Measurements from ENCODE around the gene ZNF287. TPM values are rescaled to one million over a fixed set of nuclear protein-coding genes. Genes with fewer than 3 reads are reported as not detected.
A peak's percentile ranks its signal among the peaks of the same experiment; 100 is the strongest.

The ZNF287 gene
- total and polyA plus RNA-seq, 2 donors (not counting 1 experiment from before 2014, with no cell fraction given) = 6.6 to 6.7 TPM

DNA sequence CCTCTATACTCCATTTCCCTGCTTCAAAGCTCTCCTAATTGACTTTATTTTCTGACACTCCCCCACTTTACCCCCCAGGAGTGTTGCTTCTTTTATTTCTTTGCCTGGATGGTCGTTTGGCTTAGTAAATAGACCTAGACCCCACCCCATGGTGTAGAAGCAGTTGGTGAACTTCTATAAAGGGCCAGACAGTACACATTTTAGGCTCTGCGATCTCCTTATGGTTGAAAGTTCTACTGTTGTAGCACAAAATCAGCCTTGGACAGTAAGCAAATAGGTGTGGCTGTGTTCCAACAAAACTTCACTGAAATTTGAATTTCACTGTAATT, 31.9 kb downstream of the ZNF287 start:
- no peak overlapping the region for H2AFZ ChIP-seq (ENCODE audit: low read length)
- peaks cover 2% of the 10 kb centered on the region for H3K4me1 ChIP-seq (ENCODE audit: control insufficient read depth, extremely low read depth, insufficient read depth, low read length)
- H4K20me1 ChIP-seq (ENCODE audit: control insufficient read depth, extremely low read depth, insufficient read depth, low read length) = no peaks in the 10 kb centered on the region
- H3K9me3 ChIP-seq (ENCODE audit: control insufficient read depth, insufficient read depth, low read depth, low read length) = no peaks in the 10 kb centered on the region
- H3K36me3 ChIP-seq (ENCODE audit: control insufficient read depth, insufficient read depth, low read length) = no peaks in the 10 kb centered on the region
- no peak overlapping the region for H3K27ac ChIP-seq (ENCODE audit: insufficient read depth, low read length)
- TF ChIP-seq CTCF (conservative IDR thresholded peaks at IDR 0.05 in 1 of 2, IDR thresholded peaks at IDR 0.05 in 1 of 2; ENCODE audit: low read depth in 1 of 2, low read length in 2 of 2) = no peak
- TF ChIP-seq EZH2 (IDR thresholded peaks at IDR 0.05; ENCODE audit: low read length, missing control alignments) = no peak
- no peaks in the 10 kb centered on the region for H3K79me2 ChIP-seq (ENCODE audit: control insufficient read depth, insufficient read depth, low read length)
- no peaks in the 10 kb centered on the region for H3K27me3 ChIP-seq (ENCODE audit: control insufficient read depth, insufficient read depth, low read length)
- no peak for DNase-seq (ENCODE audit: low read depth in 2 of 2)
- no peak overlapping the region for H3K4me2 ChIP-seq (ENCODE audit: extremely low read depth, insufficient read depth, low read length)
- no peak overlapping the region for H3K4me3 ChIP-seq (replicated peaks in 1 of 4; ENCODE audit: control extremely low read depth in 1 of 4, insufficient read depth in 1 of 4, low read depth in 3 of 4, low read length in 4 of 4)
- no peak overlapping the region for H3K9ac ChIP-seq (ENCODE audit: insufficient read depth, low read length)

DNA sequence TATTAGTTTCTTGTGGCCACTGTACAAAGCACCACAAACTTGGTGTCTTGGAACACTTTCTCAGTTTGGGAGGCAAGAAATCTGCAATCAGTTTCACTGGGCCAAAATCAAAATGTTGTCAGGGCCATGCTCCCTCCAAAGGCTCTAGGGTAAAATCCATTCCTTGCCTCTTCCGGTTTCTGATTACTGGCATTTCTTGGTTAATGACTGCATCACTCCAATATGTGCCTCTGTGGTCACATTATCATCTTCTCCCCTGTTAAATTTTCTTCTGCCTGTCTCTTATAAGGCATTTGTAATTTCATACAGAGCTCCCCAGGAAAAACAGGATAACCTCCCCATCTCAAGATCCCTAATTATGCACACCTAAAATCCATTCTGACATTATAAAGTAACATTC, 34.8 kb downstream of the ZNF287 start:
- Histone ChIP-seq H3K27ac (ENCODE audit: insufficient read depth, low read length) (no peak overlapping the region), H4K20me1 (ENCODE audit: control insufficient read depth, extremely low read depth, insufficient read depth, low read length) (no peaks in the 10 kb centered on the region), H3K9ac (ENCODE audit: insufficient read depth, low read length) (no peak overlapping the region), H3K4me1 (ENCODE audit: control insufficient read depth, extremely low read depth, insufficient read depth, low read length) (peaks cover 2% of the 10 kb centered on the region), H2AFZ (ENCODE audit: low read length) (no peak overlapping the region), H3K4me2 (ENCODE audit: extremely low read depth, insufficient read depth, low read length) (no peak overlapping the region), H3K36me3 (ENCODE audit: control insufficient read depth, insufficient read depth, low read length) (no peaks in the 10 kb centered on the region), H3K9me3 (ENCODE audit: control insufficient read depth, insufficient read depth, low read depth, low read length) (no peaks in the 10 kb centered on the region), H3K27me3 (ENCODE audit: control insufficient read depth, insufficient read depth, low read length) (peaks cover under 1% of the 10 kb centered on the region), H3K4me3 (replicated peaks in 1 of 4; ENCODE audit: control extremely low read depth in 1 of 4, insufficient read depth in 1 of 4, low read depth in 3 of 4, low read length in 4 of 4) (no peak overlapping the region), H3K79me2 (ENCODE audit: control insufficient read depth, insufficient read depth, low read length) (no peaks in the 10 kb centered on the region)
- TF ChIP-seq CTCF (conservative IDR thresholded peaks at IDR 0.05 in 1 of 2, IDR thresholded peaks at IDR 0.05 in 1 of 2; ENCODE audit: low read depth in 1 of 2, low read length in 2 of 2) (no peak), EZH2 (IDR thresholded peaks at IDR 0.05; ENCODE audit: low read length, missing control alignments) (no peak)
- peak in 1 of 2 donors; percentile 38 for DNase-seq (ENCODE audit: low read depth in 2 of 2)

DNA sequence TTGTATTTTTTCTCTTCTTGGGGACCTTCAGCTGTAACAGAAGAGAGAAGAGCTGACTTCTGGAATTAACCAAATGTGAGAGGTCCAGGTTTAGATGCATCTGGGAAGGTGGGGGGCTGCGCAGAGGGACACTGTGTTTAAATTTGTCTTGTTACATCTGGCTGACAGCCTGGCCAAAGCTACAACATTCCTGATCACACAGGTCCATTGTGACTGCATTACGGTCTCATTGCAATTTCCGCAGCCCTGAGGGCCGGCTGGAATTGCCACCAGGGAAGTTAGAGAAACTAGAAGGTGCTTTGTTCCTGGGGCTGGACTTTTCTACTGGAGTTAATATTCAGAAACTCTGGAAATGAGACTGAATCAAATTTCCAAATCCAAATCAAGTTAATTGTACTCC, 39.1 kb downstream of the ZNF287 start:
- no peak for DNase-seq (ENCODE audit: low read depth in 2 of 2)
- no peaks in the 10 kb centered on the region for H3K9me3 ChIP-seq (ENCODE audit: control insufficient read depth, insufficient read depth, low read depth, low read length)

More for the DNA sequence above, 39.1 kb downstream of the ZNF287 start:
- H3K4me2 ChIP-seq (ENCODE audit: extremely low read depth, insufficient read depth, low read length) = no peak overlapping the region
- H3K4me3 ChIP-seq (replicated peaks in 1 of 4; ENCODE audit: control extremely low read depth in 1 of 4, insufficient read depth in 1 of 4, low read depth in 3 of 4, low read length in 4 of 4) = no peak overlapping the region
- H3K27me3 ChIP-seq (ENCODE audit: control insufficient read depth, insufficient read depth, low read length) = peaks cover 21% of the 10 kb centered on the region
- H3K79me2 ChIP-seq (ENCODE audit: control insufficient read depth, insufficient read depth, low read length) = no peaks in the 10 kb centered on the region
- no peaks in the 10 kb centered on the region for H4K20me1 ChIP-seq (ENCODE audit: control insufficient read depth, extremely low read depth, insufficient read depth, low read length)
- no peaks in the 10 kb centered on the region for H3K4me1 ChIP-seq (ENCODE audit: control insufficient read depth, extremely low read depth, insufficient read depth, low read length)
- TF ChIP-seq EZH2 (IDR thresholded peaks at IDR 0.05; ENCODE audit: low read length, missing control alignments) (no peak), CTCF (conservative IDR thresholded peaks at IDR 0.05 in 1 of 2, IDR thresholded peaks at IDR 0.05 in 1 of 2; ENCODE audit: low read depth in 1 of 2, low read length in 2 of 2) (no peak)
- H3K9ac ChIP-seq (ENCODE audit: insufficient read depth, low read length) = no peak overlapping the region
- no peak overlapping the region for H3K27ac ChIP-seq (ENCODE audit: insufficient read depth, low read length)
- H3K36me3 ChIP-seq (ENCODE audit: control insufficient read depth, insufficient read depth, low read length) = no peaks in the 10 kb centered on the region
- no peak overlapping the region for H2AFZ ChIP-seq (ENCODE audit: low read length)
